Neuronal stem cell (in vitro differentiated cells): ENCODE data around the gene CLDN6.

ENCODE experiments used
- DNase-seq: peaks from one replicate; pipeline ENCODE4 v3.0.0-alpha.2; 2013; ENCODE audit warnings: low spot score
- H2AFZ ChIP-seq: one replicate; pipeline ENCODE4 v1.6.1; 2013; ENCODE audit warnings: mild to moderate bottlenecking, low read length, inconsistent platforms
- H2AK5ac ChIP-seq: 2 replicates; pipeline ENCODE4 v1.6.1; 2013; ENCODE audit warnings: low read depth, mild to moderate bottlenecking, inconsistent platforms, low read length, moderate library complexity, mixed read lengths
- H2BK120ac ChIP-seq: 2 replicates; pipeline ENCODE4 v1.6.1; 2013; ENCODE audit warnings: low read depth, mild to moderate bottlenecking, inconsistent platforms, low read length, moderate library complexity, mixed read lengths
- H2BK12ac ChIP-seq: one replicate; pipeline ENCODE4 v1.6.1; 2013; ENCODE audit warnings: low read length, inconsistent platforms
- H2BK15ac ChIP-seq: 2 replicates; pipeline ENCODE4 v1.6.1; 2013; ENCODE audit warnings: mild to moderate bottlenecking, low read length, inconsistent platforms, mixed read lengths
- H2BK5ac ChIP-seq: one replicate; pipeline ENCODE4 v1.6.1; 2013; ENCODE audit warnings: inconsistent platforms, mild to moderate bottlenecking, low read length, moderate library complexity
- H3K14ac ChIP-seq: one replicate; pipeline ENCODE4 v1.6.1; 2013; ENCODE audit warnings: low read length, inconsistent platforms
- H3K18ac ChIP-seq: 2 replicates; pipeline ENCODE4 v1.6.1; 2013; ENCODE audit warnings: low read length, inconsistent platforms
- H3K23ac ChIP-seq: 2 replicates; pipeline ENCODE4 v1.6.1; 2013; ENCODE audit warnings: low read depth, mild to moderate bottlenecking, mixed read lengths, low read length, inconsistent platforms; ENCODE audit not compliant: poor library complexity
- H3K27ac ChIP-seq: replicated peaks from 3 replicates; pipeline ENCODE4 v1.5.1; 2013; ENCODE audit warnings: low read length, inconsistent platforms
- H3K27me3 ChIP-seq, 3 experiments: 2 replicates each; pipeline ENCODE4 v1.6.1; 2013; ENCODE audit warnings: low read length in 3 of 3, mild to moderate bottlenecking in 2 of 3, inconsistent platforms in 1 of 3, low read depth in 1 of 3, mixed read lengths in 1 of 3, moderate library complexity in 1 of 3; ENCODE audit not compliant: control insufficient read depth in 3 of 3, insufficient read depth in 3 of 3
- H3K36me3 ChIP-seq, 2 donors: replicated peaks in 1 of 2; 2 replicates each; pipeline ENCODE4 v1.6.1; 2013; ENCODE audit warnings: low read length in 2 of 2; ENCODE audit not compliant: control insufficient read depth in 2 of 2, insufficient read depth in 2 of 2
- H3K4ac ChIP-seq: 2 replicates; pipeline ENCODE4 v1.6.1; 2013; ENCODE audit warnings: inconsistent platforms, mild to moderate bottlenecking, low read length, moderate library complexity
- H3K4me1 ChIP-seq, 2 donors: 1 replicate in 1 of 2; 2 replicates in 1 of 2; pipeline ENCODE4 v1.6.1; 2013; ENCODE audit warnings: low read length in 2 of 2, low read depth in 1 of 2; ENCODE audit not compliant: control insufficient read depth in 2 of 2, insufficient read depth in 1 of 2
- H3K4me2 ChIP-seq: one replicate; pipeline ENCODE4 v1.6.1; 2013; ENCODE audit warnings: mild to moderate bottlenecking, low read length, inconsistent platforms; ENCODE audit not compliant: insufficient read depth, poor library complexity, severe bottlenecking
- H3K4me3 ChIP-seq, 2 donors: 2 replicates each; pipeline ENCODE4 v1.5.1; 2013; ENCODE audit warnings: low read length in 2 of 2, mild to moderate bottlenecking in 2 of 2, inconsistent platforms in 1 of 2, moderate library complexity in 1 of 2
- H3K79me1 ChIP-seq: one replicate; pipeline ENCODE4 v1.6.1; 2013; ENCODE audit warnings: low read depth, mild to moderate bottlenecking, inconsistent platforms, low read length, moderate library complexity
- H3K9ac ChIP-seq: one replicate; pipeline ENCODE4 v1.6.1; 2013; ENCODE audit warnings: mild to moderate bottlenecking, low read depth, low read length, inconsistent platforms; ENCODE audit not compliant: poor library complexity
- H3K9me3 ChIP-seq, 2 donors: replicated peaks in 1 of 2; 2 replicates each; pipeline versions ENCODE3 to v1.6.1; 2013; ENCODE audit warnings: low read length in 2 of 2, mild to moderate bottlenecking in 2 of 2, inconsistent platforms in 1 of 2, low read depth in 1 of 2, mixed read lengths in 1 of 2, moderate library complexity in 1 of 2; ENCODE audit not compliant: control insufficient read depth in 2 of 2, insufficient read depth in 1 of 2
- H4K8ac ChIP-seq: one replicate; pipeline ENCODE4 v1.6.1; 2013; ENCODE audit warnings: low read depth, mild to moderate bottlenecking, inconsistent platforms, low read length, moderate library complexity
- H4K91ac ChIP-seq: one replicate; pipeline ENCODE4 v1.6.1; 2013; ENCODE audit warnings: low read length, low read depth, mild to moderate bottlenecking, inconsistent platforms; ENCODE audit not compliant: poor library complexity
- WGBS, 2 donors: extraction: QIAGEN DNeasy Blood & Tissue Kit; methylation state at CpG; one replicate each; pipeline ENCODE4 v1.1.7; 2013; ENCODE audit warnings: missing lambda C conversion rate in 2 of 2, mixed read lengths in 1 of 2; ENCODE audit not compliant: insufficient read length in 2 of 2, insufficient replicate concordance in 1 of 2; ENCODE audit errors: extremely low coverage in 2 of 2; 5-methylcytosine and 5-hydroxymethylcytosine counted together

Gene CLDN6

GRCh38 chr16:2999929-3000328 is 18.1 kb downstream of the CLDN6 start:
- Histone ChIP-seq H3K4me1 (peaks cover 0 to 2% of the 10 kb centered on the region in 2 donors), H3K9me3 (no peaks in the 10 kb centered on the region), H2BK15ac (no peak overlapping the region), H3K18ac (no peak overlapping the region), H3K36me3 (no peaks in the 10 kb centered on the region), H4K91ac (peak overlapping the region; percentile 30), H2BK120ac (no peak overlapping the region), H3K4me2 (no peak overlapping the region), H4K8ac (no peak overlapping the region), H3K9ac (no peak overlapping the region), H2BK5ac (no peak overlapping the region), H3K4me3 (no peak overlapping the region), H3K79me1 (peaks cover 2% of the 10 kb centered on the region), H3K4ac (no peak overlapping the region), H2AK5ac (no peak overlapping the region), H3K23ac (no peak overlapping the region), H3K27me3 (peaks cover 3 to 65% (median 7%) of the 10 kb centered on the region in 3 experiments), H2AFZ (no peak overlapping the region), H3K14ac (no peak overlapping the region), H2BK12ac (no peak overlapping the region), H3K27ac (no peak overlapping the region)
- no CpG with 5 or more reads among the region's 6 CpGs for WGBS, 2 donors
- no peak for DNase-seq

- H3K18ac ChIP-seq: peak overlapping the region; percentile 64
These were observed 21.7 kb downstream of the CLDN6 start for GRCh38 chr16:2996298-2996697.

GRCh38 chr16:2992383-2993081 is 25.5 kb downstream of the CLDN6 start:
- Histone ChIP-seq H3K27ac (no peak overlapping the region), H3K4me1 (peaks cover 0 to 4% of the 10 kb centered on the region in 2 donors), H2BK15ac (no peak overlapping the region), H3K27me3 (peaks cover 0 to 79% (median 0%) of the 10 kb centered on the region in 3 experiments), H3K9me3 (no peaks in the 10 kb centered on the region), H4K91ac (no peak overlapping the region), H2AK5ac (no peak overlapping the region), H4K8ac (no peak overlapping the region), H3K4me3 (peak overlapping the region in 1 of 2 donors; percentile 17), H2BK12ac (peak overlapping the region; percentile 10), H3K4me2 (no peak overlapping the region), H3K36me3 (no peaks in the 10 kb centered on the region), H3K23ac (no peak overlapping the region), H2AFZ (no peak overlapping the region), H3K14ac (no peak overlapping the region), H2BK120ac (no peak overlapping the region), H3K4ac (no peak overlapping the region), H3K9ac (no peak overlapping the region), H3K79me1 (no peaks in the 10 kb centered on the region), H3K18ac (peak overlapping the region; percentile 64), H2BK5ac (peak overlapping the region; percentile 24)
- no CpG with 5 or more reads among the region's 14 CpGs for WGBS, 2 donors
- no peak for DNase-seq

More at GRCh38 chr16:2996298-2996697, 21.7 kb downstream of the CLDN6 start:
- Histone ChIP-seq H2AFZ (no peak overlapping the region), H3K14ac (no peak overlapping the region), H3K79me1 (peaks cover 2% of the 10 kb centered on the region), H3K23ac (peak overlapping the region; percentile 25), H4K91ac (no peak overlapping the region), H3K4ac (no peak overlapping the region), H2BK12ac (no peak overlapping the region), H3K27me3 (peaks cover 0 to 79% (median 0%) of the 10 kb centered on the region in 3 experiments), H3K4me2 (no peak overlapping the region), H2BK15ac (peak overlapping the region; percentile 91), H2BK120ac (no peak overlapping the region), H4K8ac (no peak overlapping the region), H3K36me3 (no peaks in the 10 kb centered on the region), H2AK5ac (no peak overlapping the region), H3K27ac (no peak overlapping the region), H3K9ac (peak overlapping the region; percentile 50), H2BK5ac (peak overlapping the region; percentile 48), H3K4me3 (no peak overlapping the region), H3K9me3 (no peaks in the 10 kb centered on the region), H3K4me1 (peaks cover 0 to 3% of the 10 kb centered on the region in 2 donors)
- DNase-seq: no peak
- no CpG with 5 or more reads among the region's 13 CpGs for WGBS, 2 donors

- WGBS, 2 donors: no CpG with 5 or more reads among the region's 12 CpGs
- Histone ChIP-seq H3K4me3 (no peak overlapping the region), H2BK120ac (no peak overlapping the region), H3K27me3 (peaks cover 0 to 79% (median 0%) of the 10 kb centered on the region in 3 experiments), H3K9ac (no peak overlapping the region), H4K91ac (no peak overlapping the region), H2BK15ac (peak overlapping the region; percentile 26), H4K8ac (no peak overlapping the region), H2BK5ac (no peak overlapping the region), H3K27ac (no peak overlapping the region), H2BK12ac (peak overlapping the region; percentile 46), H3K36me3 (no peaks in the 10 kb centered on the region), H3K23ac (peak overlapping the region; percentile 55), H3K4me1 (peaks cover 0 to 4% of the 10 kb centered on the region in 2 donors), H3K14ac (no peak overlapping the region), H3K79me1 (no peaks in the 10 kb centered on the region), H3K9me3 (no peaks in the 10 kb centered on the region), H2AK5ac (peak overlapping the region; percentile 35), H3K18ac (peak overlapping the region; percentile 38), H3K4ac (no peak overlapping the region), H3K4me2 (no peak overlapping the region), H2AFZ (no peak overlapping the region)
- no peak for DNase-seq
These were observed 26.3 kb downstream of the CLDN6 start for GRCh38 chr16:2991566-2992261.
